Keratinocyte (primary cell): ENCODE measurements around the gene SRD5A3. TPM values are rescaled to one million over a fixed set of nuclear protein-coding genes. Genes with fewer than 3 reads are reported as not detected.

Experiments
- DNase-seq: peaks from one replicate; pipeline ENCODE4 v3.0.0-alpha.2; 2011; ENCODE audit warnings: low read depth, missing footprints, low spot score
- FAIRE-seq: peaks from 2 replicates; lab custom pipeline; 2011; peaks lifted over from hg19 to GRCh38; lab: Jason Lieb, UNC
- H2AFZ ChIP-seq: 2 replicates; pipeline ENCODE4 v1.6.0; 2012; ENCODE audit warnings: low read length, control low read depth, inconsistent platforms; ENCODE audit not compliant: control insufficient read depth
- H3K27ac ChIP-seq: 2 replicates; pipeline ENCODE4 v1.5.1; 2011; ENCODE audit warnings: low read length; ENCODE audit not compliant: control insufficient read depth, insufficient read depth
- H3K27me3 ChIP-seq: 3 replicates; pipeline ENCODE4 v1.6.0; 2011; ENCODE audit warnings: low read length; ENCODE audit not compliant: control insufficient read depth, insufficient read depth; ENCODE audit errors: extremely low read depth
- H3K36me3 ChIP-seq, 2 experiments: 2 replicates in 1 of 2; 3 replicates in 1 of 2; pipeline ENCODE4 v1.5.1; 2011; ENCODE audit warnings: low read length in 2 of 2, mild to moderate bottlenecking in 1 of 2; ENCODE audit not compliant: control insufficient read depth in 2 of 2, insufficient read depth in 2 of 2; ENCODE audit errors: extremely low read depth in 1 of 2
- H3K4me1 ChIP-seq: 3 replicates; pipeline ENCODE4 v1.5.1; 2011; ENCODE audit warnings: low read length; ENCODE audit not compliant: control insufficient read depth, insufficient read depth; ENCODE audit errors: extremely low read depth
- H3K4me2 ChIP-seq: 3 replicates; pipeline ENCODE4 v1.6.0; 2011; ENCODE audit warnings: low read depth, low read length; ENCODE audit not compliant: control insufficient read depth, insufficient read depth; ENCODE audit errors: extremely low read depth
- H3K4me3 ChIP-seq, 3 experiments: fragments of 200-600 bp in 1 of 3; sonication (generic) in 1 of 3; 2 replicates in 2 of 3; 3 replicates in 1 of 3; pipeline ENCODE4 v1.5.1; 2011 to 2016; ENCODE audit warnings: low read length in 3 of 3, mild to moderate bottlenecking in 3 of 3, control low read depth in 2 of 3, inconsistent platforms in 1 of 3, low read depth in 1 of 3, mixed read lengths in 1 of 3, mixed run types in 1 of 3, moderate library complexity in 1 of 3; ENCODE audit not compliant: control insufficient read depth in 2 of 3, insufficient read depth in 2 of 3; ENCODE audit errors: extremely low read depth in 1 of 3
- H3K79me2 ChIP-seq: 2 replicates; pipeline ENCODE4 v1.6.0; 2012; ENCODE audit warnings: low read length; ENCODE audit not compliant: control insufficient read depth, insufficient read depth
- H3K9ac ChIP-seq: 3 replicates; pipeline ENCODE4 v1.6.0; 2011; ENCODE audit warnings: low read length; ENCODE audit not compliant: control insufficient read depth, insufficient read depth; ENCODE audit errors: extremely low read depth
- H3K9me1 ChIP-seq: 3 replicates; pipeline ENCODE4 v1.6.0; 2011; ENCODE audit warnings: low read length; ENCODE audit not compliant: control insufficient read depth, insufficient read depth; ENCODE audit errors: extremely low read depth
- H3K9me3 ChIP-seq: 2 replicates; pipeline ENCODE4 v1.5.1; 2012; ENCODE audit warnings: low read depth, low read length; ENCODE audit not compliant: control insufficient read depth
- H4K20me1 ChIP-seq: 3 replicates; pipeline ENCODE4 v1.6.0; 2011; ENCODE audit warnings: low read length; ENCODE audit not compliant: control insufficient read depth, insufficient read depth; ENCODE audit errors: extremely low read depth
- CTCF ChIP-seq, 3 experiments: IDR thresholded peaks in 1 of 3; conservative IDR thresholded peaks in 1 of 3; optimal IDR thresholded peaks in 1 of 3; 2 replicates in 2 of 3; 3 replicates in 1 of 3; pipeline versions ENCODE3 to v1.5.1; 2011; ENCODE audit warnings: low read length in 3 of 3, mild to moderate bottlenecking in 3 of 3, moderate library complexity in 2 of 3, control low read depth in 1 of 3, inconsistent platforms in 1 of 3; ENCODE audit not compliant: insufficient read depth in 2 of 3; ENCODE audit errors: extremely low read depth in 1 of 3
- EZH2 ChIP-seq: IDR thresholded peaks from one replicate; pipeline ENCODE4 v1.6.1; 2012; ENCODE audit warnings: inconsistent platforms, mild to moderate bottlenecking, low read length, moderate library complexity
- dilution Hi-C: fragments of 300-500 bp; cut with MboI; formaldehyde crosslinking; loops from one replicate; pipeline ENCODE4 v1.7.0; 2020; ENCODE audit warnings: low sequenced_read_pairs; ENCODE audit not compliant: extremely low pct_ligation_motif_present
- polyA plus RNA-seq, 5 experiments: library from polyadenylated mRNA; depleted of rRNA in 3 of 5; stranded (reverse) in 3 of 5; stranded (forward) in 1 of 5; unstranded in 1 of 5; fragments of >200 nt; gene quantifications; 1 replicate in 1 of 5; 2 replicates in 3 of 5; 3 replicates in 1 of 5; pipeline versions ENCODE4 v1.2.1 to v1.2.3, GENCODE V29; 2011 to 2012; ENCODE audit warnings: missing spikeins in 2 of 5, low read depth in 1 of 5, low replicate concordance in 1 of 5

The SRD5A3 gene
- polyA plus RNA-seq, 1 donor (not counting 4 experiments of a cell fraction or from before 2014, with no cell fraction given): 15.6 TPM

GRCh38 chr4:55399581-55399980, 53.5 kb downstream of the SRD5A3 start:
- peak overlapping the region; percentile 99 for H3K4me2 ChIP-seq
- no peaks in the 10 kb centered on the region for H3K9me1 ChIP-seq
- no peaks in the 10 kb centered on the region for H3K27me3 ChIP-seq
- FAIRE-seq (no peak), DNase-seq (no peak)
- peaks cover 76% of the 10 kb centered on the region for H3K79me2 ChIP-seq
- no peak overlapping the region for H3K9ac ChIP-seq
- H3K4me3 ChIP-seq: peak overlapping the region in 2 of 3 experiments; percentile 88 to 97
- TF ChIP-seq CTCF (optimal IDR thresholded peaks at IDR 0.05 in 1 of 3, IDR thresholded peaks at IDR 0.05 in 1 of 3, conservative IDR thresholded peaks at IDR 0.05 in 1 of 3; ENCODE audit: extremely low read depth in 1 of 3, insufficient read depth in 2 of 3, low read length in 3 of 3): no peak
- TF ChIP-seq EZH2: no peak
- dilution Hi-C loops: no loop called here
- peaks cover 21% of the 10 kb centered on the region for H3K4me1 ChIP-seq
- peak overlapping the region; percentile 90 for H3K27ac ChIP-seq
- peaks cover 12 to 21% of the 10 kb centered on the region in 2 experiments for H3K36me3 ChIP-seq
- H4K20me1 ChIP-seq: peaks cover 30% of the 10 kb centered on the region
- no peak overlapping the region for H2AFZ ChIP-seq
- H3K9me3 ChIP-seq: no peaks in the 10 kb centered on the region

GRCh38 chr4:55405073-55405472, 59.0 kb downstream of the SRD5A3 start:
- Histone ChIP-seq H2AFZ (no peak overlapping the region), H3K4me3 (no peak overlapping the region), H3K9ac (no peak overlapping the region), H4K20me1 (peaks cover 17% of the 10 kb centered on the region), H3K4me2 (no peak overlapping the region), H3K36me3 (peaks cover 22 to 23% of the 10 kb centered on the region in 2 experiments), H3K9me3 (no peaks in the 10 kb centered on the region), H3K4me1 (no peaks in the 10 kb centered on the region), H3K27me3 (no peaks in the 10 kb centered on the region), H3K9me1 (no peaks in the 10 kb centered on the region), H3K79me2 (peaks cover 87% of the 10 kb centered on the region), H3K27ac (no peak overlapping the region)
- no peak for FAIRE-seq
- TF ChIP-seq EZH2: no peak
- no peak for DNase-seq
- dilution Hi-C loops: no loop called here

GRCh38 chr4:55406545-55406944, 60.5 kb downstream of the SRD5A3 start:
- Histone ChIP-seq H3K9me1 (no peaks in the 10 kb centered on the region), H3K27me3 (no peaks in the 10 kb centered on the region), H3K4me2 (no peak overlapping the region), H3K36me3 (peaks cover 19 to 20% of the 10 kb centered on the region in 2 experiments), H2AFZ (no peak overlapping the region), H3K27ac (no peak overlapping the region), H3K79me2 (peaks cover 89% of the 10 kb centered on the region), H3K4me3 (no peak overlapping the region), H4K20me1 (peaks cover 20% of the 10 kb centered on the region), H3K9me3 (no peaks in the 10 kb centered on the region), H3K4me1 (no peaks in the 10 kb centered on the region), H3K9ac (no peak overlapping the region)
- dilution Hi-C loops: no loop called here
- TF ChIP-seq EZH2 (no peak), CTCF (optimal IDR thresholded peaks at IDR 0.05 in 1 of 3, IDR thresholded peaks at IDR 0.05 in 1 of 3, conservative IDR thresholded peaks at IDR 0.05 in 1 of 3; ENCODE audit: extremely low read depth in 1 of 3, insufficient read depth in 2 of 3, low read length in 3 of 3) (no peak)
- no peak for FAIRE-seq
- no peak for DNase-seq
